GM19372 (cell line): Measurements from ENCODE around the gene MBOAT7.
"Not testable (repeated sequence)": the region's sequence is repeated elsewhere in the genome, so short reads cannot be mapped to it uniquely, and the experiment has no call there.

Source experiments
- ATAC-seq: cut with Tn5 transposase; IDR thresholded peaks from one replicate; pipeline ENCODE4 v1.9.1; 2021; ENCODE audit warnings: mild to moderate bottlenecking, low read depth, moderate library complexity; ENCODE audit not compliant: unreplicated experiment

The MBOAT7 gene

GRCh38 chr19:54209058-54209810 lies 19.9 kb upstream of the MBOAT7 start:
- ATAC-seq, result no peak

DNA sequence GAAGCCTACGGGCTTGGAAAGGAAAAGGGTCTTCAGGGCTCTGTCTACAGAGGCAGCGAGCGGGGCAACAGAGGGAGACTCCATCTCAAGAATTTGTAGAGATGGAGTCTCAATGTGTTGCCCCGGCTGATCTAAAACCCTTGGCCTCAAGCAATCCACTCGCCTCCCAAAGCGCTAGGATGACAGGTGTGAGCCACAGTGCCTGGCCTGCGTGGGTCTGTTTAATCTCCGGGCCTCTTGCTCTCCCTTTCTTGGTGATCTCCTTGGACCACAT lies 19.3 kb upstream of the MBOAT7 start:
- ATAC-seq, result no peak

GRCh38 chr19:54207983-54208783 lies 18.8 kb upstream of the MBOAT7 start:
- ATAC-seq, result peak; percentile 49

DNA sequence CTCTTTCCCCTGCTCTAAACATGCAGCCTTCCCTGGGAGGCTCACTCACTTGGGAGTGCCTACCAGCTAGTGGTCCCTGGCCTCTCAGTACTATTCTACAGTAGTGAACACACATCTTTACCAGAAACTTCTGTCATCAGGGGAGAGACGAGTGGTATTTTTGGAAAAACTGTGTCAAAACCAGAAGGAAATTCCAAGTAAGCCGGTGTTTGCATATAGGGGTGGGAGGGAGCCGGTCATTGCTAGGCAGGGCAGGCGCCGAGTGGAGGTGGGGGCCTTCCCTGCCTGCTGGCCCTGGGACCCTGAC lies 18.2 kb upstream of the MBOAT7 start:
- no peak for ATAC-seq

- ATAC-seq, result not testable (repeated sequence)
Measured at GRCh38 chr19:54207193-54207592, 17.8 kb upstream of the MBOAT7 start.

- ATAC-seq, result no peak
Measured at GRCh38 chr19:54206831-54207177, 17.4 kb upstream of the MBOAT7 start.

DNA sequence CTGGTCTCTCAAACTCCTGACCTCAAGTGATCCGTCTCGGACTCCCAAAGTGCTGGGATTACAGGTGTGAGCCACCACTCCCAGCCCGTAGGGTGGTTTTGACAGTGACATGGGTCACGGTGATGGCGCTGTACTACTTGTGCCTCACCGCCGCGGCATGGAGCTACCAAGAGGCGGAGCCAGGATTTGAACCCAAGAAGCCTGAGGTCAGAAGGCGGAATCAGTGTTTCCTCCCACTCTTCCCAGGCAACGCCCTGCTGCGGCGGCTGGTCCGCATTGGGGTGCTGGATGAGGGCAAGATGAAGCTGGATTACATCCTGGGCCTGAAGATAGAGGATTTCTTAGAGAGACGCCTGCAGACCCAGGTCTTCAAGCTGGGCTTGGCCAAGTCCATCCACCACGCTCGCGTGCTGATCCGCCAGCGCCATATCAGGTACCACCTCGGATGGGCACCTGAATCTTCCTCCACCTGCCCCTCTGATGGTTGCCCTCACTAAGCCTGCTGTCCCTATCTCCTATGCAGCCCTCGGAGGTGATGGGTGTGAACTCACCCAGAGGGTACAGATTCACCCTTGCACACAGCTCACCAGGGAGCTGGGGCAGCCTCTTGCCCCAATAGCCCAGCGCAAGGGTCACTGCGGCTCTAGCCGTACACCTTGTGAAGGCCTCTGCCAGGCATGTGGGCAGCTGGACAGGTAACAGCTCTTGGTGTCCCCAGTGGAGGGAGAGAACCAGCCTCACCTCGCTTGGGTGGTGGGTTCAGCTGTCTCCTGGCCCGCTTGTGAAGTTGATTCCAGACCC lies 16.9 kb upstream of the MBOAT7 start:
- ATAC-seq, result no peak

DNA sequence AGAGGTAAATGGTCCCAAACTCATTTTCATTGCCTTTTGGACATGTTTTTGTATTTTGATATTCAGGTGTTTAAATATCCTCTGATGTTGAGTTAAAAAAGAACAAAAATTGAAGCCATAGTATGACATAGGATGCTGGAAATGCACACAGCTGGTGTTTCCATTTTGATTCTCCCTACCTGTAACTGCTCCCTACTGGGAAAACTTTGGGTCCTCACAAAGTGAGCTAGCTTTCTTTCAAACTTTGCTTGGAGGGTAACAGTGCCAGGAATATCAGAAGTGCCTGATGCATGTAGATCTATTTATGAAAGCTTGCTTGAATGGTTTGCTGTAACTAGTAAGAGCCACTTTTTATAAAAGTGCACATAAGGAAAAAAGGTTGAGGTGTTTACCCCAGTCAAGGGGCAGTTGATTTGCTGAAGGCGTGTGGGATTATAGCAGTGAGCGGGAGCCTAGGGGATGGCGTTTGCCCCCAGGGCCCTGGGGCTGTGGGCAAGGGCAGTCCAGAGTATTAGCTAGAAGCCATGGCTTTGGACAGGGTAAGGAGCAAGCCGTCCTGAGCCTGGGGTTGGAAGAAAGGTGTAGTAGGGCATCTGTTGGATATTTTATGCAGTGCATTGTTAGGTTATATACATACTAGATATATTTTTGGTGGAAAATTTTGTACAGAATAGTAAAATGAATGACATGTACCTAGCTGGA lies 15.5 kb upstream of the MBOAT7 start:
- no peak for ATAC-seq

DNA sequence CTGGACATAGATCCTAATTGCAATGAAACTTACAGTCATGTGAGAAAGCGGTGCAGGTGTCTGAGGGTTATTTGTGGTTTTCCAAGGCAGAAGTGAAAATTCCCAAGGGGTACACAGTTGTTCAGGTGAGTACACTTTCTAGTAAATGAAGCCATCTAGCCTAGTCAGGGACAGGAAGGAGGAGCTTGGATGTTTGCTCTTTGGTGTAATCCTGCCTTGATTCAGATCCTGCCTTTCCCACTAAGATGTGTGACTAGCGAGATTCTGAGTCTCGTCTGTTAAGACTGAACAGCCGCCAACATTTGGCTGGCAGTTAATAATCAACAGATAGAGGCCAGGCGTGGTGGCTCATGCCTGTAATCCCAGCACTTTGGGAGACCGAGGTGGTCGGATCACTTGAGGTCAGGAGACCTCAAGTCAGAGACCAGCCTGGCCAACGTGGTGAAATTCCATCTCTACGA lies 13.8 kb upstream of the MBOAT7 start:
- no peak for ATAC-seq

DNA sequence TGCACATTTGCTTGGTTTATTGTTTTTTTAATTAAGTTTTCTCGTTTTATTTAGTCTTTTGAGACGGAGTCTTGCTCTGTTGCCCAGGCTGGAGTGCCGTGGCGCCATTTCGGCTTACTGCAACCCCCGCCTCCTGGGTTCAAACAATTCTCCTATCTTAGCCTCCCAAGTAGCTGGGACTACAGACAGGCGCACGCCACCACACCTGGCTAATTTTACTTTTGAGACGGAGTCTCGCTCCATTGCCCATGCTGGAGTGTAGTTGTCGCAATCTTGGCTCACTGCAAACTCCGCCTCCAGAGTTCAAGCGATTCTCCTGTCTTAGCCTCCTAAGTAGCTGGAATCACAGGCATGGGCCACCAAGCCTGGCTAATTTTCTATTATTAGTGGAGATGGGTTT lies 12.6 kb upstream of the MBOAT7 start:
- ATAC-seq, result no peak

GRCh38 chr19:54201172-54201701 lies 11.9 kb upstream of the MBOAT7 start:
- peak; percentile 2 for ATAC-seq

GRCh38 chr19:54199401-54199800 lies 10.0 kb upstream of the MBOAT7 start:
- ATAC-seq, result no peak

DNA sequence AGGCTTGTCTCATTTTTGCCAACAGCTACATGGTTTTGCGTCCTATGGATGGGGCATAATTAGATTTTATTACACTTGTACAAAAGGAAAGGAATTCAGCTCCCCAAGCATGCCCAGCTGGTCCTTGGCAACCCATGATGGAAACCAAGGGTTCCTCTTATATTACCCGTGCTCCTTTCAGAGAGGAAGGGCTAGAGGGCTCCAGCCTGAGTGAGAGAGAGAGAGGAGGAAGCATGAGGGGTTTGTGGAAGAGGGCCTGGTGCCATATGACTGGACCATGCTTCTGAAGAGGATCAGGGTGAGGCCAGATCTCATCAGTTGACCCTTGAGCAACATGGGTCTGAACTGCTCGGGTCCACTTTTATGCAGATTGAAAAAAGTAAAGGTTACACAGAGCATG lies 7.7 kb upstream of the MBOAT7 start:
- no peak for ATAC-seq

DNA sequence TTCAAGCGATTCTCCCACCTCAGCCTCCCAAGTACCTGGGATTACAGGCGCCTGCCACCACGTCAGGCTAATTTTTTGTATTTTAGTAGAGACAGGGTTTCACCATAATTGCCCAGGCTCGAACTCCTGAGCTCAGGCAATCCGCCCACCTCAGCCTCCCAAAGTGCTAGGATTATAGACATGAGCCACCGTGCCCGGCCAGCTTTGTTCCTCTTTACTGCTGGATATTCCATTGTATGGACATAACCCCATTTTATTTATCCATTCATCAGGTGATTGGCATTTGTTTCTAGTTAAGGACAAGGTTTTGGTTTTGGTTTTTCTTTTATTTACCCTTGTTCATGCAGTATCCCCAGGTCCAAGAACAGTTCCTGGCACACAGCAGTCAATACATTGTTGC lies 7.2 kb upstream of the MBOAT7 start:
- ATAC-seq, result no peak

GRCh38 chr19:54194463-54194862 lies 5.1 kb upstream of the MBOAT7 start:
- not testable (repeated sequence) for ATAC-seq

DNA sequence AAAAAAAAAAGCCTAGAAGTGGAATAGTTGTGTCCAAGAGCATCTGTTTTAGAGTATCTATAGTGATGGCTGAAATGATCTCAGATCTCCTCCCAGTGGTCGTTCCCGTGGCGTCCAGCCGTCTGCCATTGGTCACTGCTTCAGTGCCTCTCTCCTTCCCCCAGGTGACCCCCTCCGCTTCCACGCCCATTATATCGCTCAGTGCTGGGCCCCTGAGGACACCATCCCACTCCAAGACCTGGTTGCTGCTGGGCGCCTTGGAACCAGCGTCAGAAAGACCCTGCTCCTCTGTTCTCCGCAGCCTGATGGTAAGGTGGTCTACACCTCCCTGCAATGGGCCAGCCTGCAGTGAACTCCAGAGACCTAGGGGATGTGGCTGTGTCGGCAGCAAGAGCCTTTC lies 3.6 kb upstream of the MBOAT7 start:
- no peak for ATAC-seq

DNA sequence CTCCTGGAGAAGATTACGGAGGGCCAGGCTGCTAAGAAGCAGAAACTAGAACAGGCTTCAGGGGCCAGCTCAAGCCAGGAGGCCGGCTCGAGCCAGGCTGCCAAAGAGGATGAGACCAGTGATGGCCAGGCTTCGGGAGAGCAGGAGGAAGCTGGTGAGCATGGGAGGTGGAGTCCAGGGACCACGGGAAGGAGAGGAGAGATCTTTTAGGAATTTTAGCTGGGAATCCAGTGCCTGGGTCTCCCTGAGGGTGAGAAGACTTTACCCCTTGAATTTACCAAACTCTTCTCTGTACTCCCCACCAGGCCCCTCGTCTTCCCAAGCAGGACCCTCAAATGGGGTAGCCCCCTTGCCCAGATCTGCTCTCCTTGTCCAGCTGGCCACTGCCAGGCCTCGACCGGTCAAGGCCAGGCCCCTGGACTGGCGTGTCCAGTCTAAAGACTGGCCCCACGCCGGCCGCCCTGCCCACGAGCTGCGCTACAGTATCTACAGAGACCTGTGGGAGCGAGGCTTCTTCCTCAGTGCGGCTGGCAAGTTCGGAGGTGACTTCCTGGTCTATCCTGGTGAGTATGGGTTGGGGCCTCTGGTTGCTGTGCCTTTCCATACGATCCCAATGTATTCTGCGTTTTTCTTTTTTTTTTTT lies 2.6 kb upstream of the MBOAT7 start:
- ATAC-seq, result no peak

DNA sequence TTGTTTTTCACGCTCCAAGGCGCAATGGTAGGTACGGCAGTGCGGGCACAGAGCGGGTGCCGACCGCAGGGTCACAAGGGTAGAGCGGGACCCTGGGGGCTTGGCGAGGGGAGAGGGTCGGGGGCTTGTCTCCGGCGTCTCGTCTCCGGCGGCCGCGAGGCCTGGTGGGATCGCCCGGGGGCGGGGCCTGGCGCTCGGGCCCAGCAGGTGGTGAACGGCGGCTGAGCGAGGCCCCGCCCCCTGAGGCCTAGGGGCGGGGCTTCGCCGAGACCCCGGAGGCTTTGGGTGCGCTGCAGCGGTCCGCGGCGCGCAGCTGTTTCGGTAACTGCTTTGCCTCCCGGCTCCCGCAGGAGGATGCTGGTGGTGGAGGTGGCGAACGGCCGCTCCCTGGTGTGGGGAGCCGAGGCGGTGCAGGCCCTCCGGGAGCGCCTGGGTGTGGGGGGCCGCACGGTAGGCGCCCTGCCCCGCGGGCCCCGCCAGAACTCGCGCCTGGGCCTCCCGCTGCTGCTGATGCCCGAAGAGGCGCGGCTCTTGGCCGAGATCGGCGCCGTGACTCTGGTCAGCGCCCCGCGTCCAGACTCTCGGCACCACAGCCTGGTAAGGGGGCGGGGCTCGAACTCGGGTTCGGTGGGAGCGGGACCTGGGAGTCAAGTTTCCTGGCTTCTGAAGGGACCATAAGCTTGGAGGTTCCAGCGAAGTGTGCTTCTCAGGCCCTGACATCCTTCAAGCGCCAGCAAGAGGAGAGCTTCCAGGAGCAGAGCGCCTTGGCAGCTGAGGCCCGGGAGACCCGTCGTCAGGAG lies 1.8 kb upstream of the MBOAT7 start, which contains the start of gene TSEN34:
Gene TSEN34 (plus strand): TSS at position 298 of the 800 bp plus-strand sequence. CDS start 57 bp downstream, at position 355.
- peak; percentile 23 for ATAC-seq

GRCh38 chr19:54190503-54191010 lies 1.2 kb upstream of the MBOAT7 start:
- peak; percentile 45 for ATAC-seq
